ENCODE results near the gene SFXN2. TPM values are rescaled to one million over a fixed set of nuclear protein-coding genes. Genes with fewer than 3 reads are reported as not detected.
"Not testable (repeated sequence)": the region's sequence is repeated elsewhere in the genome, so short reads cannot be mapped to it uniquely, and the experiment has no call there.

The SFXN2 gene
- total RNA-seq, 2 donors from 2014 or later, result 8.3 to 16.5 TPM

- Mint-ChIP-seq H3K36me3 (no peaks in the 10 kb centered on the region), H3K9me3 (no peaks in the 10 kb centered on the region), H3K27ac (peak overlapping the region in 1 of 2 donors; percentile 46)
- no peak for ATAC-seq
- DNase-seq (ENCODE audit: low spot score in 2 of 2), result no peak
These were observed 36.9 kb upstream of the SFXN2 start for GRCh38 chr10:102677331-102678067.

GRCh38 chr10:102678068-102678400 lies 36.4 kb upstream of the SFXN2 start:
- DNase-seq (ENCODE audit: low spot score in 2 of 2) (no peak), ATAC-seq (no peak)
- Mint-ChIP-seq H3K36me3 (no peaks in the 10 kb centered on the region), H3K27ac (peak overlapping the region in 1 of 2 donors; percentile 46), H3K9me3 (no peaks in the 10 kb centered on the region)

- no peak for DNase-seq (ENCODE audit: low spot score in 2 of 2)
- ATAC-seq, result peak in 1 of 2 donors; percentile 16
- H3K27ac Mint-ChIP-seq, result no peak overlapping the region
These were observed 35.6 kb upstream of the SFXN2 start for GRCh38 chr10:102678842-102679289.

GRCh38 chr10:102679596-102679995 lies 34.8 kb upstream of the SFXN2 start:
- Mint-ChIP-seq H3K9me3 (no peaks in the 10 kb centered on the region), H3K36me3 (no peaks in the 10 kb centered on the region), H3K27ac (no peak overlapping the region)
- ATAC-seq (no peak), DNase-seq (ENCODE audit: low spot score in 2 of 2) (no peak)

More at GRCh38 chr10:102678842-102679289, 35.6 kb upstream of the SFXN2 start:
- H3K9me3 Mint-ChIP-seq, result no peaks in the 10 kb centered on the region
- H3K36me3 Mint-ChIP-seq, result no peaks in the 10 kb centered on the region

GRCh38 chr10:102681696-102682095 lies 32.7 kb upstream of the SFXN2 start:
- ATAC-seq (peak in 1 of 2 donors; percentile 7), DNase-seq (ENCODE audit: low spot score in 2 of 2) (no peak)
- Mint-ChIP-seq H3K9me3 (no peaks in the 10 kb centered on the region), H3K27ac (no peak overlapping the region), H3K36me3 (no peaks in the 10 kb centered on the region)

- Mint-ChIP-seq H3K36me3 (no peaks in the 10 kb centered on the region), H3K27ac (peak overlapping the region in 1 of 2 donors; percentile 29), H3K9me3 (no peaks in the 10 kb centered on the region)
- ATAC-seq (no peak), DNase-seq (ENCODE audit: low spot score in 2 of 2) (no peak)
These were observed 32.0 kb upstream of the SFXN2 start for GRCh38 chr10:102682416-102682815.

GRCh38 chr10:102682981-102683380 lies 31.5 kb upstream of the SFXN2 start:
- ATAC-seq (no peak), DNase-seq (ENCODE audit: low spot score in 2 of 2) (no peak)
- Mint-ChIP-seq H3K9me3 (no peaks in the 10 kb centered on the region), H3K27ac (no peak overlapping the region), H3K36me3 (no peaks in the 10 kb centered on the region)

- H3K36me3 Mint-ChIP-seq, result no peaks in the 10 kb centered on the region
- DNase-seq (ENCODE audit: low spot score in 2 of 2) (no peak), ATAC-seq (no peak)
- H3K27ac Mint-ChIP-seq, result no peak overlapping the region
- H3K9me3 Mint-ChIP-seq, result no peaks in the 10 kb centered on the region
These were observed 30.7 kb upstream of the SFXN2 start for GRCh38 chr10:102683736-102684135.

GRCh38 chr10:102691285-102692066 lies 23.0 kb upstream of the SFXN2 start:
- no peak for DNase-seq (ENCODE audit: low spot score in 2 of 2)
- Mint-ChIP-seq H3K9me3 (no peaks in the 10 kb centered on the region), H3K27ac (no peak overlapping the region), H3K36me3 (no peaks in the 10 kb centered on the region)
- no peak for ATAC-seq

- DNase-seq (ENCODE audit: low spot score in 2 of 2); H3K36me3 Mint-ChIP-seq; ATAC-seq; H3K27ac Mint-ChIP-seq; H3K9me3 Mint-ChIP-seq: not testable (repeated sequence)
These were observed 19.0 kb upstream of the SFXN2 start for GRCh38 chr10:102695401-102695800.

- Mint-ChIP-seq H3K9me3 (no peaks in the 10 kb centered on the region), H3K36me3 (no peaks in the 10 kb centered on the region), H3K27ac (no peak overlapping the region)
- ATAC-seq (no peak), DNase-seq (ENCODE audit: low spot score in 2 of 2) (no peak)
These were observed 17.7 kb upstream of the SFXN2 start for GRCh38 chr10:102696736-102697135.

- DNase-seq (ENCODE audit: low spot score in 2 of 2) (no peak), ATAC-seq (no peak)
- Mint-ChIP-seq H3K27ac (no peak overlapping the region), H3K9me3 (no peaks in the 10 kb centered on the region), H3K36me3 (no peaks in the 10 kb centered on the region)
These were observed 15.5 kb upstream of the SFXN2 start for GRCh38 chr10:102698894-102699293.

- H3K36me3 Mint-ChIP-seq, result no peaks in the 10 kb centered on the region
- no peak for DNase-seq (ENCODE audit: low spot score in 2 of 2)
These were observed 13.2 kb upstream of the SFXN2 start for GRCh38 chr10:102701272-102701671.

GRCh38 chr10:102701796-102702195 lies 12.6 kb upstream of the SFXN2 start:
- no peaks in the 10 kb centered on the region for H3K36me3 Mint-ChIP-seq
- DNase-seq (ENCODE audit: low spot score in 2 of 2), result no peak
- no peaks in the 10 kb centered on the region for H3K9me3 Mint-ChIP-seq
- no peak overlapping the region for H3K27ac Mint-ChIP-seq
- ATAC-seq, result no peak

More at GRCh38 chr10:102701272-102701671, 13.2 kb upstream of the SFXN2 start:
- Mint-ChIP-seq H3K9me3 (no peaks in the 10 kb centered on the region), H3K27ac (no peak overlapping the region)
- ATAC-seq, result no peak

- H3K9me3 Mint-ChIP-seq, result no peaks in the 10 kb centered on the region
- DNase-seq (ENCODE audit: low spot score in 2 of 2), result no peak
- H3K36me3 Mint-ChIP-seq, result no peaks in the 10 kb centered on the region
- ATAC-seq, result peak; percentile 35 to 60
- H3K27ac Mint-ChIP-seq, result no peak overlapping the region
These were observed 11.7 kb upstream of the SFXN2 start for GRCh38 chr10:102702742-102703141.

- ATAC-seq (peak; percentile 69 to 73), DNase-seq (ENCODE audit: low spot score in 2 of 2) (no peak)
- H3K9me3 Mint-ChIP-seq, result no peaks in the 10 kb centered on the region
- H3K27ac Mint-ChIP-seq, result peak overlapping the region in 1 of 2 donors; percentile 0
- no peaks in the 10 kb centered on the region for H3K36me3 Mint-ChIP-seq
These were observed 9.5 kb upstream of the SFXN2 start for GRCh38 chr10:102704915-102705314.

GRCh38 chr10:102705531-102705930 lies 8.9 kb upstream of the SFXN2 start:
- no peaks in the 10 kb centered on the region for H3K9me3 Mint-ChIP-seq
- H3K27ac Mint-ChIP-seq, result no peak overlapping the region
- DNase-seq (ENCODE audit: low spot score in 2 of 2), result no peak
- no peaks in the 10 kb centered on the region for H3K36me3 Mint-ChIP-seq
- ATAC-seq, result no peak

- ATAC-seq, result no peak
- Mint-ChIP-seq H3K36me3 (peaks cover 0 to 16% of the 10 kb centered on the region in 2 donors), H3K27ac (no peak overlapping the region), H3K9me3 (no peaks in the 10 kb centered on the region)
- DNase-seq (ENCODE audit: low spot score in 2 of 2), result no peak
These were observed 3.8 kb upstream of the SFXN2 start for GRCh38 chr10:102710609-102711008.

All from activated naive CD4-positive, alpha-beta T cell treated with anti-CD3 and anti-CD28 coated beads, Interleukin-2, amount 50 U/mL, for 72 hours (primary cell).